WTC11 (cell line): Measurements from ENCODE around the gene OR5B12. TPM values are rescaled to one million over a fixed set of nuclear protein-coding genes. Genes with fewer than 3 reads are reported as not detected.

Source experiments
- ATAC-seq: fragments of 200-7000 bp; cut with Tn5 transposase; 2 replicates; pipeline ENCODE4 v1.10.0; 2021; ENCODE audit warnings: mild to moderate bottlenecking, moderate library complexity
- CTCF ChIA-PET: fragments of 300-600 bp; sonication (Branson Sonifier 250); formaldehyde crosslinking; loops from one replicate; lab custom pipeline; 2021; ENCODE audit warnings: antibody characterized with exemption; lab: Charles Lee
- POLR2A ChIA-PET: fragments of 350-600 bp; sonication (Branson Sonifier 250); formaldehyde crosslinking; loops from one replicate; lab custom pipeline; 2021; ENCODE audit warnings: antibody characterized with exemption; lab: Charles Lee
- DNase-seq: peaks from one replicate; pipeline ENCODE4 v3.0.0; 2021; ENCODE audit warnings: low spot score
- H3K27ac Mint-ChIP-seq: 2 replicates; pipeline ENCODE4 v1.8.0; 2021; ENCODE audit warnings: mixed read lengths
- H3K27me3 Mint-ChIP-seq: 2 replicates; pipeline ENCODE4 v1.8.0; 2021; ENCODE audit warnings: low read depth, mild to moderate bottlenecking, moderate library complexity, mixed read lengths
- H3K36me3 Mint-ChIP-seq: 2 replicates; pipeline ENCODE4 v1.8.0; 2021; ENCODE audit warnings: mixed read lengths
- H3K4me1 Mint-ChIP-seq: 2 replicates; pipeline ENCODE4 v1.8.0; 2022; ENCODE audit warnings: mixed read lengths
- H3K4me3 Mint-ChIP-seq: 2 replicates; pipeline ENCODE4 v1.8.0; 2021; ENCODE audit warnings: mild to moderate bottlenecking, moderate library complexity, mixed read lengths
- H3K9me3 Mint-ChIP-seq: 2 replicates; pipeline ENCODE4 v1.8.0; 2021; ENCODE audit warnings: mixed read lengths
- ARID4B ChIP-seq: sonication (generic); formaldehyde crosslinking; IDR thresholded peaks from 2 replicates; pipeline ENCODE4 v1.8.0; 2023; ENCODE audit warnings: missing genetic modification reagents, mild to moderate bottlenecking, borderline replicate concordance
- CTCF ChIP-seq: fragments of 200-600 bp; IDR thresholded peaks from 2 replicates; pipeline ENCODE4 v1.8.0; 2022; ENCODE audit warnings: antibody characterized with exemption
- EMX1 ChIP-seq: fragments of 250-450 bp; sonication (Bioruptor Pico); IDR thresholded peaks from 2 replicates; pipeline ENCODE4 v1.8.0; 2021; ENCODE audit warnings: mild to moderate bottlenecking
- ERG ChIP-seq: fragments of 250-450 bp; sonication (Bioruptor Pico); IDR thresholded peaks from 2 replicates; pipeline ENCODE4 v1.8.0; 2021; ENCODE audit warnings: mild to moderate bottlenecking
- HMGA2 ChIP-seq: fragments of 250-450 bp; sonication (Bioruptor Pico); IDR thresholded peaks from 2 replicates; pipeline ENCODE4 v1.4.0; 2021; ENCODE audit warnings: mild to moderate bottlenecking, moderate library complexity
- JAZF1 ChIP-seq: fragments of 250-450 bp; sonication (Bioruptor Pico); IDR thresholded peaks from 2 replicates; pipeline ENCODE4 v1.9.0; 2021; ENCODE audit warnings: moderate library complexity, mild to moderate bottlenecking, inconsistent platforms
- MXD4 ChIP-seq: fragments of 250-450 bp; sonication (Bioruptor Pico); IDR thresholded peaks from 2 replicates; pipeline ENCODE4 v1.8.0; 2021; ENCODE audit warnings: mild to moderate bottlenecking, moderate library complexity, borderline replicate concordance
- NFATC4 ChIP-seq: fragments of 250-450 bp; sonication (Bioruptor Pico); IDR thresholded peaks from 2 replicates; pipeline ENCODE4 v1.9.0; 2021; ENCODE audit warnings: mild to moderate bottlenecking
- NR2C2 ChIP-seq: sonication (generic); formaldehyde crosslinking; IDR thresholded peaks from 2 replicates; pipeline ENCODE4 v1.8.0; 2022; ENCODE audit warnings: mild to moderate bottlenecking, missing genetic modification reagents
- NR3C1 ChIP-seq: sonication (generic); formaldehyde crosslinking; conservative IDR thresholded peaks from 2 replicates; pipeline ENCODE4 v1.8.1; 2023; ENCODE audit warnings: low read depth, mild to moderate bottlenecking, missing genetic modification reagents
- PRRX2 ChIP-seq: fragments of 250-450 bp; sonication (Bioruptor Pico); IDR thresholded peaks from 2 replicates; pipeline ENCODE4 v1.8.0; 2021; ENCODE audit warnings: mild to moderate bottlenecking
- SP1 ChIP-seq: sonication (generic); formaldehyde crosslinking; conservative IDR thresholded peaks from 2 replicates; pipeline ENCODE4 v1.8.1; 2022; ENCODE audit warnings: missing genetic modification reagents
- USF2 ChIP-seq: sonication (generic); formaldehyde crosslinking; IDR thresholded peaks from 2 replicates; pipeline ENCODE4 v1.8.1; 2023; ENCODE audit warnings: mild to moderate bottlenecking, missing genetic modification reagents, moderate library complexity
- ZNF423 ChIP-seq: fragments of 250-450 bp; sonication (Bioruptor Pico); IDR thresholded peaks from 2 replicates; pipeline ENCODE4 v2.1.2; 2022; ENCODE audit warnings: mild to moderate bottlenecking, moderate library complexity
- ZNF512 ChIP-seq: sonication (generic); formaldehyde crosslinking; IDR thresholded peaks from 2 replicates; pipeline ENCODE4 v1.8.1; 2022; ENCODE audit warnings: missing genetic modification reagents, borderline replicate concordance
- ZNF532 ChIP-seq: fragments of 250-450 bp; sonication (Bioruptor Pico); IDR thresholded peaks from 2 replicates; pipeline ENCODE4 v1.9.0; 2021; ENCODE audit warnings: mild to moderate bottlenecking, borderline replicate concordance
- total RNA-seq: library from RNA; stranded (reverse); gene quantifications from 3 replicates; pipeline ENCODE4 v1.2.3, GENCODE V29; 2021

OR5B12 gene
- total RNA-seq, 1 experiment from 2014 or later = not detected

- no peak for TF ChIP-seq ERG
These were observed 2.3 kb upstream of the OR5B12 start (continued) for GRCh38 chr11:58444300-58444699.

GRCh38 chr11:58438486-58438885, 3.5 kb downstream of the OR5B12 start:
- Mint-ChIP-seq H3K9me3 (peaks cover 23% of the 10 kb centered on the region), H3K36me3 (peaks cover 4% of the 10 kb centered on the region; the same call in 1 of the 2 replicates), H3K4me1 (peaks cover 6% of the 10 kb centered on the region), H3K27me3 (no peaks in the 10 kb centered on the region), H3K27ac (no peak overlapping the region), H3K4me3 (no peak overlapping the region)
- ChIA-PET CTCF (no interaction called here), POLR2A (no interaction called here)
- no peak for ATAC-seq
- no peak for DNase-seq
- no peak for TF ChIP-seq NFATC4
- no peak for TF ChIP-seq ZNF512 (CRISPR knock-in tag)
- TF ChIP-seq SP1 (CRISPR knock-in tag) = no peak
- no peak for TF ChIP-seq NR3C1
- TF ChIP-seq JAZF1 (CRISPR knock-in tag) = no peak
- TF ChIP-seq ARID4B = no peak
- TF ChIP-seq MXD4 (CRISPR knock-in tag) = no peak
- no peak for TF ChIP-seq ZNF532 (CRISPR knock-in tag)
- TF ChIP-seq CTCF = no peak
- TF ChIP-seq EMX1 = no peak
- TF ChIP-seq PRRX2 = no peak
- no peak for TF ChIP-seq ZNF423 (CRISPR knock-in tag)
- TF ChIP-seq HMGA2 (CRISPR knock-in tag) = no peak
- no peak for TF ChIP-seq USF2 (CRISPR knock-in tag)
- no peak for TF ChIP-seq NR2C2 (CRISPR knock-in tag)
